Lung (tissue), 16 donors: ENCODE results near the gene LZTR1. TPM values are rescaled to one million over a fixed set of nuclear protein-coding genes. Genes with fewer than 3 reads are reported as not detected.
"Not testable (repeated sequence)": the region's sequence is repeated elsewhere in the genome, so short reads cannot be mapped to it uniquely, and the experiment has no call there.

Experiments
- ATAC-seq: fragments of 200-7000 bp; cut with Tn5 transposase; one replicate; pipeline ENCODE4 v1.9.1; 2020; ENCODE audit warnings: moderate number of reproducible peaks; ENCODE audit not compliant: insufficient read depth, low FRiP score
- DNase-seq, 3 donors: peaks; one replicate each; pipeline ENCODE4 v3.0.0-alpha.2; 2013 to 2017
- H3K27ac ChIP-seq, 2 donors: one replicate each; pipeline ENCODE4 v1.5.1; 2013; ENCODE audit warnings: mild to moderate bottlenecking in 2 of 2, moderate library complexity in 2 of 2, control low read depth in 1 of 2, inconsistent platforms in 1 of 2, low read depth in 1 of 2, low read length in 1 of 2
- H3K27me3 ChIP-seq, 3 donors: one replicate each; pipeline ENCODE4 v1.5.1; 2013; ENCODE audit warnings: low read length in 2 of 3; ENCODE audit not compliant: control insufficient read depth in 3 of 3, insufficient read depth in 3 of 3
- H3K36me3 ChIP-seq, 4 donors: one replicate each; pipeline ENCODE4 v1.5.1; 2013; ENCODE audit warnings: low read length in 4 of 4, mild to moderate bottlenecking in 1 of 4, moderate library complexity in 1 of 4; ENCODE audit not compliant: control insufficient read depth in 4 of 4, insufficient read depth in 4 of 4
- H3K4me1 ChIP-seq, 5 donors: one replicate each; pipeline ENCODE4 v1.5.1; 2013; ENCODE audit warnings: low read length in 5 of 5, mild to moderate bottlenecking in 2 of 5, moderate library complexity in 1 of 5; ENCODE audit not compliant: control insufficient read depth in 5 of 5, insufficient read depth in 5 of 5
- H3K4me3 ChIP-seq: one replicate; pipeline ENCODE4 v1.5.1; 2013; ENCODE audit warnings: mild to moderate bottlenecking, control low read depth, moderate library complexity
- H3K9ac ChIP-seq, 2 donors: one replicate each; pipeline ENCODE4 v1.5.1; 2013; ENCODE audit warnings: low read length in 2 of 2, control low read depth in 1 of 2; ENCODE audit not compliant: insufficient read depth in 1 of 2
- H3K9me3 ChIP-seq, 4 donors: one replicate each; pipeline ENCODE4 v1.5.1; 2013; ENCODE audit warnings: low read length in 3 of 4, mild to moderate bottlenecking in 1 of 4, moderate library complexity in 1 of 4; ENCODE audit not compliant: control insufficient read depth in 4 of 4, insufficient read depth in 3 of 4
- WGBS, 2 donors: extraction: QIAGEN DNeasy Blood & Tissue Kit; methylation state at CpG; one replicate each; pipeline ENCODE4 v1.1.7; 2013; 5-methylcytosine and 5-hydroxymethylcytosine counted together
- long read RNA-seq, 5 donors: transcript quantifications; one replicate each; lab custom pipeline, GENCODE V29; 2026
- polyA plus RNA-seq, 2 donors: library from polyadenylated mRNA; stranded (reverse); fragments of 200-250 nt; gene quantifications; one replicate each; pipeline ENCODE4 v1.2.1, GENCODE V29; 2013
- total RNA-seq, 2 donors: library from RNA; depleted of rRNA in 1 of 2; stranded (reverse); fragments of >200 nt in 1 of 2; gene quantifications; one replicate each; pipeline ENCODE4 v1.2.1, GENCODE V29; 2014 to 2021
- TF ChIP-seq, protein P1 (sequence below): IDR thresholded peaks from 2 replicates; pipeline ENCODE4 v1.5.1; 2012; ENCODE audit warnings: mild to moderate bottlenecking; ENCODE audit errors: control extremely low read depth, extremely low read depth
- donor health status: control.
- donor health status: control.
- donor health status: Bipolar disorder and iron deficiency.
- donor health status: healthy.
- donor health status: DM: yes; HTN: yes; CAD: no.

LZTR1 gene
- total RNA-seq (10 to 100 TPM; 51.9 to 64.9 TPM), polyA plus RNA-seq (10 to 100 TPM; 33.8 to 37.9 TPM)
- long read RNA-seq, donor 1, full-length matches to known transcripts = 3 of 3 reads
- long read RNA-seq, donor 1, partial matches to known transcripts = 0 of 3 reads
- long read RNA-seq, donor 1, other reads (novel, unspliced or antisense) = 0 of 3 reads
- long read RNA-seq, donor 2 = 0 reads
- long read RNA-seq, donor 3, full-length matches to known transcripts = 5 of 5 reads
- long read RNA-seq, donor 3, partial matches to known transcripts = 0 of 5 reads
- long read RNA-seq, donor 3, other reads (novel, unspliced or antisense) = 0 of 5 reads
- long read RNA-seq, donor 4, full-length matches to known transcripts = 2 of 30 reads
- long read RNA-seq, donor 4, partial matches to known transcripts = 28 of 30 reads
- long read RNA-seq, donor 4, other reads (novel, unspliced or antisense) = 0 of 30 reads
- long read RNA-seq, donor 5, full-length matches to known transcripts = 3 of 51 reads
- long read RNA-seq, donor 5, partial matches to known transcripts = 48 of 51 reads
- long read RNA-seq, donor 5, other reads (novel, unspliced or antisense) = 0 of 51 reads

DNA sequence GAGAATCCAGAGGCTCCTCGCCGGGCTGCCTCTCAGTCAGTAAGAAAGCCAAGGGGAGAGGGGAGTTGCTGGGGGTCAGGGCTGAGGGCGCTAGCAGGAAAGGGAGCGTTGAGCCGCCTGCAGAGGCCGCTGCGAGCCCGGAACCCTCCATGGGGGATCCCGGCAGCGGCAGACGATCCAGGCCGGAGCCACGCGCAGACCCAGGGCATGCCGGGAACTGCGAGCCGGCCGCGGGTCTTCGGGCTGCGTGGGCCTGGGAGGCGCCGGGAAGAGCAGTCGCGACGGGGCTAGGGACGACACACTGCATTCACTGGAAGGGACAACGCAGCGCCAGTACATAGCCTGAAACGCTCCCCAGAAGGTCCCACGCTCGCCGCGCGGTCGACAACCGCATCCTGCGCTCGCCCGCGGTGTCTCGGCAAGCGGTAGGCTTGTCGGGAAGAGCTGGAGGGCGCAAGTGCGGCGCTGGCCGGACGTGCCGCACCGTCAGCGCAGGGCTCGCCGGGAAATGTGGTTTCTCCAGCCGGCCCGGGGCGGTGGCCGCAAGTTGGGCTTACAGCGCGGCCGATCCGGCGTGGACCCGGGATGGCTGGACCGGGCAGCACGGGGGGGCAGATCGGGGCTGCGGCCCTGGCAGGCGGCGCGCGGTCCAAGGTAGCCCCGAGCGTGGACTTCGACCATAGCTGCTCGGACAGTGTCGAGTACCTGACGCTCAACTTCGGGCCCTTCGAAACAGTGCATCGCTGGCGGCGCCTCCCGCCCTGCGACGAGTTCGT is at the start of gene LZTR1:
TSS of gene LZTR1 (plus strand) at position 511 of the 776 bp plus-strand sequence. CDS start at position 586, 75 bp downstream.
- H3K27me3 ChIP-seq = peaks cover 0 to 3% (median 0%) of the 10 kb centered on the region in 3 donors
- TF ChIP-seq, protein P1, sequence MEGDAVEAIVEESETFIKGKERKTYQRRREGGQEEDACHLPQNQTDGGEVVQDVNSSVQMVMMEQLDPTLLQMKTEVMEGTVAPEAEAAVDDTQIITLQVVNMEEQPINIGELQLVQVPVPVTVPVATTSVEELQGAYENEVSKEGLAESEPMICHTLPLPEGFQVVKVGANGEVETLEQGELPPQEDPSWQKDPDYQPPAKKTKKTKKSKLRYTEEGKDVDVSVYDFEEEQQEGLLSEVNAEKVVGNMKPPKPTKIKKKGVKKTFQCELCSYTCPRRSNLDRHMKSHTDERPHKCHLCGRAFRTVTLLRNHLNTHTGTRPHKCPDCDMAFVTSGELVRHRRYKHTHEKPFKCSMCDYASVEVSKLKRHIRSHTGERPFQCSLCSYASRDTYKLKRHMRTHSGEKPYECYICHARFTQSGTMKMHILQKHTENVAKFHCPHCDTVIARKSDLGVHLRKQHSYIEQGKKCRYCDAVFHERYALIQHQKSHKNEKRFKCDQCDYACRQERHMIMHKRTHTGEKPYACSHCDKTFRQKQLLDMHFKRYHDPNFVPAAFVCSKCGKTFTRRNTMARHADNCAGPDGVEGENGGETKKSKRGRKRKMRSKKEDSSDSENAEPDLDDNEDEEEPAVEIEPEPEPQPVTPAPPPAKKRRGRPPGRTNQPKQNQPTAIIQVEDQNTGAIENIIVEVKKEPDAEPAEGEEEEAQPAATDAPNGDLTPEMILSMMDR = peak; percentile 27
- DNase-seq (peak; percentile 86 to 90 (median 87)), ATAC-seq (peak; percentile 94)
- H3K36me3 ChIP-seq = peaks cover 0 to 10% (median 5%) of the 10 kb centered on the region in 4 donors
- H3K4me3 ChIP-seq = peak within 1 kb of the TSS; percentile 92
- peaks cover 0 to 24% (median 10%) of the 10 kb centered on the region in 5 donors for H3K4me1 ChIP-seq
- peak within 1 kb of the TSS; percentile 92 to 96 for H3K27ac ChIP-seq
- H3K9ac ChIP-seq = peak within 1 kb of the TSS; percentile 79 to 96
- peaks cover 0 to 3% (median 0%) of the 10 kb centered on the region in 4 donors for H3K9me3 ChIP-seq
- 0% methylated on average over 83 to 87 of the region's 87 CpGs for WGBS, 2 donors

DNA sequence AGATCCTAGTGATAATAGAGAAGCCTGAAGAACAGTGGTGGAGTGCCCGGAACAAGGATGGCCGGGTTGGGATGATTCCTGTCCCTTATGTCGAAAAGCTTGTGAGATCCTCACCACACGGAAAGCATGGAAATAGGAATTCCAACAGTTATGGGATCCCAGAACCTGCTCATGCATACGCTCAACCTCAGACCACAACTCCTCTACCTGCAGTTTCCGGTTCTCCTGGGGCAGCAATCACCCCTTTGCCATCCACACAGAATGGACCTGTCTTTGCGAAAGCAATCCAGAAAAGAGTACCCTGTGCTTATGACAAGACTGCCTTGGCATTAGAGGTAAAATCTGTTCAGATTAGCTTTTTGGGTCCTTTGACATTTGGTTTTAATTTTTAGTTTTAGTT is 48.2 kb upstream of the LZTR1 start:
- H3K27ac ChIP-seq = no peak overlapping the region
- H3K4me1 ChIP-seq = peaks cover 0 to 8% (median 4%) of the 10 kb centered on the region in 5 donors
- H3K9me3 ChIP-seq = no peaks in the 10 kb centered on the region
- ATAC-seq (no peak), DNase-seq (no peak)
- no peak overlapping the region for H3K9ac ChIP-seq
- WGBS, 2 donors = 94 to 96% methylated on average over 7 of the region's 7 CpGs
- no peaks in the 10 kb centered on the region for H3K27me3 ChIP-seq
- H3K4me3 ChIP-seq = no peak overlapping the region
- TF ChIP-seq, protein P1 = no peak
- peaks cover 4 to 14% (median 8%) of the 10 kb centered on the region in 4 donors for H3K36me3 ChIP-seq

DNA sequence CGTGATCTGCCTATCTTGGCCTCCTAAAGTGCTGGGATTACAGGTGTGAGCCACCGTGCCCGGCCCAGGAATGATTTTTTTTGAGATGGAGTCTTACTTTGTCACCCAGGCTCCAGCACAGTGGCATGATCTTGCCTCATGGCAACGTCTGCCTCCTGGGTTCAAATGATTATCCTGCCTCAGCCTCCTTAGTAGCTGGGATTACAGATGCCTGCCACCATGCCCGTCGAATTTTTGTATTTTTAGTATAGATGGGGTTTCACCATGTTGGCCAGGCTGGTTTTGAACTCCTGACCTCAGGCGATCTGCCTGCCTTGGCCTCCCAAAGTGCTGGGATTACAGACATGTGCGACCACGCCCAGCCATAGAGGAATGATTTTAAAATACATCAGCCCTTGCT is 47.0 kb upstream of the LZTR1 start:
- 93 to 96% methylated on average over 9 of the region's 9 CpGs for WGBS, 2 donors
- H3K4me3 ChIP-seq, H3K27ac ChIP-seq, H3K9me3 ChIP-seq, H3K9ac ChIP-seq, ATAC-seq, DNase-seq, H3K27me3 ChIP-seq: not testable (repeated sequence)
- Histone ChIP-seq H3K4me1 (peaks cover 0 to 10% (median 4%) of the 10 kb centered on the region in 5 donors), H3K36me3 (peaks cover 4 to 14% (median 8%) of the 10 kb centered on the region in 4 donors)

DNA sequence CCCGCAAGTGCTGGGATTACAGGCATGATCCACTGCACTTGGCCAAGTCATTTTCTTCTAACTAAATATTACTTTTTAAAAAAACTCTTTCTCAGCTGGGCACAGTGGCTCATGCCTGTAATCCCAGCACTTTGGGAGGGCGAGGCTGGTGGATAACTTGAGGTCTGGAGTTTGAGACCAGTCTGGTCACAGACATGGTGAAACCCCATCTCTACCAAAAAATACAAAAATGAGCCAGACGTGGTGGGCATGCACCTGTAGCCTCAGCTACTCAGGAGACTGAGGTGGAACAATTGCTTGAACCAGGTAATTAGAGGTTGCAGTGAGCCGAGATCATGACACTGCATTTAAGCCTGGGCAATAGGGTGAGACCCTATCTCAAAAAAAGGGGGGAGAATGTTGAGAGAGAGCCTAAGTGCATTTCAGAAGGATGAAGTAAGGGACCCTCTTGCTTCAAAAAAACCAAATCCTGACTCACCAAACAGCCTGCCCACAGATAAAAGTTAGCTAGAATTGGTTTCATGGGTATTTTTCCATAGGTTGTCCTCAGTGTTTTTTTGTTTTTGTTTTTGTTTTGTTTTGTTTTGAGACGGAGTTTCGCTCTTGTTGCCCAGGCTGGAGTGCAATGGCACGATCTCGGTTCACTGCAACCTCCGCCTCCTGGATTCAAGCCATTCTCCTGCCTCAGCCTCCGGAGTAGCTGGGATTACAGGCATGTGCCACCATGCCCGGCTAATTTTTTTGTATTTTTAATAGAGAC is 46.1 kb upstream of the LZTR1 start:
- ATAC-seq, H3K9ac ChIP-seq, H3K9me3 ChIP-seq, H3K27me3 ChIP-seq, H3K27ac ChIP-seq, H3K4me3 ChIP-seq, DNase-seq: not testable (repeated sequence)
- WGBS, 2 donors = 82 to 92% methylated on average over 11 of the region's 11 CpGs
- peaks cover 4 to 14% (median 8%) of the 10 kb centered on the region in 4 donors for H3K36me3 ChIP-seq
- H3K4me1 ChIP-seq = peaks cover 0 to 17% (median 6%) of the 10 kb centered on the region in 5 donors
